ENCODE measurements around the gene EFCAB6.

GRCh38 chr22:43711681-43712080, 100.4 kb downstream of the EFCAB6 start:
- TF ChIP-seq TAF1 (IDR thresholded peaks at IDR 0.05; ENCODE audit: borderline replicate concordance, low read depth, low read length), result no peak
- no peak for TF ChIP-seq POLR2AphosphoS5 (IDR thresholded peaks at IDR 0.05; ENCODE audit: low read depth, low read length)
